ENCODE results near the gene WDFY3. TPM values are rescaled to one million over a fixed set of nuclear protein-coding genes. Genes with fewer than 3 reads are reported as not detected.

Gene WDFY3
- total and polyA plus RNA-seq, 8 donors, result 3.2 to 163 (median 28.4) TPM

DNA sequence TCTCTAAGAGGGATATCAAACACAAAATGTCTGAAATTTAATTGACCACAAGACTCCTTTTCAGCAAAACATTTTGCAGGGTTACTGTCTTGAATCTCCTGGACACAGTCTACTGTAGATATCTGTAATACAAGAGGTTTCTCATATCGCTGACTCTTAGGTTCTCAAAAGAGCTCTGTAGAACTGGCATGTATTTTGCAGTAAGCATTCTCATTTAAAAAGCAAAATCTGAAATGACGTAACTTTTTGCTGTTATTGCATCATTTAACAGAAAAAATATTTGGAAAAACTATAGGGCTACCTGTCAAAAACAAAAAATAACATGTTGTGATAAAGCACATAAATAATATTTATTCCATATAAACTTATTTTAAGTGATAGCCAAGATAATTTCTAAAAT is 269.3 kb downstream of the WDFY3 start:
- Histone ChIP-seq H3K27ac (no peak overlapping the region), H3K27me3 (no peaks in the 10 kb centered on the region), H3K4me1 (no peaks in the 10 kb centered on the region), H3K36me3 (peaks cover 33 to 92% (median 90%) of the 10 kb centered on the region in 4 donors), H3K4me3 (no peak overlapping the region), H3K9me3 (no peaks in the 10 kb centered on the region)
- WGBS, 5 donors, result 95 to 99% (median 98%) methylated on average over 2 of the region's 2 CpGs
- intact Hi-C loops (cut with DNase I; ENCODE audit: low total_unique reads), result no loop called here
- TF ChIP-seq CTCF (IDR thresholded peaks at IDR 0.05) (no peak), EP300 (IDR thresholded peaks at IDR 0.05) (no peak), POLR2AphosphoS5 (IDR thresholded peaks at IDR 0.05) (no peak), POLR2A (IDR thresholded peaks at IDR 0.05) (no peak)
- no peak for DNase-seq

DNA sequence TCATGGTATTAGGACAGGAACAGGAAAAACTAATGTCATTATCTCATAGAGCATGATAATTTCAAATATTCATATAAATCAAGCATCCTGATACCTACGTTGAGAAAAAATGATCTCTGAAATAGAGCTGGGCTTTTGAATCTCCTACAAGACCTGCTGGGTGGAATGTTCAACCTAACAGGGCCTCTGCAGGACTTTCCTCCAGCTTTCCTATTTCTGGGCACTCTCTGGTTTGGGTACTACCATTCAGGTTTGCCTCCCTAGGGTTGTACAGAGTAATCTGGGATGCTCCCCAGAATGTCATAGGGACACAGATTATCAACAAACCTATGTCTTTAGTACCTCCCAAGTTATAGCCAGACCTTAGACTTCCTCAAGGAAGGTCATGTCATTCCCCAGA is 274.7 kb downstream of the WDFY3 start:
- TF ChIP-seq CTCF (IDR thresholded peaks at IDR 0.05) (no peak), POLR2A (IDR thresholded peaks at IDR 0.05) (no peak), EP300 (IDR thresholded peaks at IDR 0.05) (no peak), POLR2AphosphoS5 (IDR thresholded peaks at IDR 0.05) (no peak)
- WGBS, 5 donors, result 88 to 96% (median 93%) methylated on average over 1 of the region's 1 CpG
- Histone ChIP-seq H3K27me3 (no peaks in the 10 kb centered on the region), H3K27ac (no peak overlapping the region), H3K9me3 (no peaks in the 10 kb centered on the region), H3K4me1 (peaks cover 0 to 15% (median 0%) of the 10 kb centered on the region in 4 donors), H3K36me3 (peaks cover 33 to 100% (median 96%) of the 10 kb centered on the region in 4 donors), H3K4me3 (no peak overlapping the region)
- intact Hi-C loops (cut with DNase I; ENCODE audit: low total_unique reads), result no loop called here
- DNase-seq, result no peak

DNA sequence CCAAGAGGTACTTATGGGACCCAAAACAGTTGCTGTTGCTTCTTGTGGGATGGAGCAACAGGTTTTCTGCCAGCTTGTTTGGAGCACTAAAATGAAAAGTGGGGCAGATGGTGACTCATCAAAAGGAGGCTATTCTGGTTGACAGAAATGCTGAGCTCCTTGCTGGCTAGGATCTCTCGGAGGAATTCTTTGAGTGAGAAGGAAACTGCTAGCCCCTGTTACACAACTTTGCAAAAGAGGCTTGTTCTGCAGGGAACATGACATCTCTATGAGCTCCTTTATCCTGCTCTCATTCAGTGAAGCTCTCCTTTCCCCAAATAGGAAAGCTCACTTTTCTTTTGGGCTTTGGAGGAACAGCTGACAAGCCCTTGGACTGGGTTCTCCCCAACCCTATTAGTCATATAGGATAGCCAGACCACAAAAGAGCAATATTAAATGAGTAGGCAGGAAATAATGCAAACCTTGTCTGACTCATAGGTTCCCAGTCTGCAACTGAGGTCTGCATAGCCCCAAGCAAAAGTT is 275.3 kb downstream of the WDFY3 start:
- Histone ChIP-seq H3K4me1 (peaks cover 0 to 15% (median 0%) of the 10 kb centered on the region in 4 donors), H3K4me3 (no peak overlapping the region), H3K9me3 (no peaks in the 10 kb centered on the region), H3K36me3 (peaks cover 33 to 100% (median 96%) of the 10 kb centered on the region in 4 donors), H3K27ac (no peak overlapping the region), H3K27me3 (no peaks in the 10 kb centered on the region)
- no peak for DNase-seq
- 57 to 84% (median 73%) methylated on average over 1 of the region's 1 CpG for WGBS, 5 donors
- intact Hi-C loops (cut with DNase I; ENCODE audit: low total_unique reads), result no loop called here
- TF ChIP-seq CTCF (IDR thresholded peaks at IDR 0.05), result no peak
- TF ChIP-seq EP300 (IDR thresholded peaks at IDR 0.05), result no peak
- no peak for TF ChIP-seq POLR2AphosphoS5 (IDR thresholded peaks at IDR 0.05)
- no peak for TF ChIP-seq POLR2A (IDR thresholded peaks at IDR 0.05)

DNA sequence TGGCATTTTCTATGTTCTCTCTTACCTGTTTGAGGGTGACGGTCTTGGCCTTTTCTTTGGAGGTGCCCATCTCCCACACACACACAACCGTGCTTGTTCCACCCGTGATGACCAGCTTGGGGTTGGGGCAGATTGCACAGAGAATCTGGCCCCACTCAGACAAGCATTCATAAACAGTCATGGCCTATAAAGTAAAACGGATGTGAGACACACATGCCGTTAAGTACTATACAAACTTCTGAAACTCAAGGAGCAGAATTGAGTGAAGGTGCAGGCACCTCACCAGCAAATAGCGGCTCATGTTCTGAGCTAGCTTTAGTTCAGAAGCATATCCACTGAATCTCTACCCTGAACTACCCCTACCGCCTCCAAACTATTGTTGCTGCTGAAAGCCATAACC is 276.0 kb downstream of the WDFY3 start:
- Histone ChIP-seq H3K9me3 (no peaks in the 10 kb centered on the region), H3K4me3 (no peak overlapping the region), H3K4me1 (peaks cover 0 to 15% (median 0%) of the 10 kb centered on the region in 4 donors), H3K27ac (no peak overlapping the region), H3K27me3 (no peaks in the 10 kb centered on the region), H3K36me3 (peaks cover 32 to 100% (median 95%) of the 10 kb centered on the region in 4 donors)
- intact Hi-C loops (cut with DNase I; ENCODE audit: low total_unique reads), result no loop called here
- 88 to 95% (median 92%) methylated on average over 7 of the region's 7 CpGs for WGBS, 5 donors
- DNase-seq, result no peak
- TF ChIP-seq EP300 (IDR thresholded peaks at IDR 0.05) (no peak), POLR2AphosphoS5 (IDR thresholded peaks at IDR 0.05) (no peak), POLR2A (IDR thresholded peaks at IDR 0.05) (no peak), CTCF (IDR thresholded peaks at IDR 0.05) (no peak)

Data from stomach (tissue), 9 donors.